Measurements from ENCODE around the gene PDCD2L.
A peak's percentile ranks its signal among the peaks of the same experiment; 100 is the strongest.
"Not testable (repeated sequence)": the region's sequence is repeated elsewhere in the genome, so short reads cannot be mapped to it uniquely, and the experiment has no call there.

The PDCD2L gene

GRCh38 chr19:34404109-34404909 is at the start of gene PDCD2L:
Gene PDCD2L, plus strand, starts transcription at chr19:34404399. Its CDS starts 32 bp downstream, at chr19:34404431.
- DNase-seq (ENCODE audit: low read depth in 2 of 2): peak; percentile 85 to 93

- no peak for DNase-seq (ENCODE audit: low read depth in 2 of 2)
Measured at GRCh38 chr19:34355201-34355600, 49.0 kb upstream of the PDCD2L start.

GRCh38 chr19:34356875-34357274 is 47.3 kb upstream of the PDCD2L start:
- no peak for DNase-seq (ENCODE audit: low read depth in 2 of 2)

GRCh38 chr19:34357431-34357830 is 46.8 kb upstream of the PDCD2L start:
- no peak for DNase-seq (ENCODE audit: low read depth in 2 of 2)

GRCh38 chr19:34359140-34359953 is 44.9 kb upstream of the PDCD2L start:
- DNase-seq (ENCODE audit: low read depth in 2 of 2): peak; percentile 96 to 99

GRCh38 chr19:34359954-34360315 is 44.3 kb upstream of the PDCD2L start:
- no peak for DNase-seq (ENCODE audit: low read depth in 2 of 2)

GRCh38 chr19:34360354-34360909 is 43.8 kb upstream of the PDCD2L start:
- DNase-seq (ENCODE audit: low read depth in 2 of 2): no peak

- no peak for DNase-seq (ENCODE audit: low read depth in 2 of 2)
Measured at GRCh38 chr19:34362679-34363069, 41.5 kb upstream of the PDCD2L start.

GRCh38 chr19:34363094-34363493 is 41.1 kb upstream of the PDCD2L start:
- no peak for DNase-seq (ENCODE audit: low read depth in 2 of 2)

GRCh38 chr19:34363930-34364329 is 40.3 kb upstream of the PDCD2L start:
- DNase-seq (ENCODE audit: low read depth in 2 of 2): no peak

- no peak for DNase-seq (ENCODE audit: low read depth in 2 of 2)
Measured at GRCh38 chr19:34364462-34364829, 39.8 kb upstream of the PDCD2L start.

- peak; percentile 59 to 60 for DNase-seq (ENCODE audit: low read depth in 2 of 2)
Measured at GRCh38 chr19:34364830-34365462, 39.3 kb upstream of the PDCD2L start, which contains the start of gene GPI. Gene GPI, plus strand, starts transcription at chr19:34365196. Its CDS starts 71 bp downstream, at chr19:34365267.

GRCh38 chr19:34365463-34366401 is 38.5 kb upstream of the PDCD2L start:
- DNase-seq (ENCODE audit: low read depth in 2 of 2): peak in 1 of 2 experiments; percentile 25

GRCh38 chr19:34366738-34367623 is 37.2 kb upstream of the PDCD2L start:
- no peak for DNase-seq (ENCODE audit: low read depth in 2 of 2)

GRCh38 chr19:34367624-34367957 is 36.6 kb upstream of the PDCD2L start:
- no peak for DNase-seq (ENCODE audit: low read depth in 2 of 2)

- DNase-seq (ENCODE audit: low read depth in 2 of 2): no peak
Measured at GRCh38 chr19:34368338-34368737, 35.9 kb upstream of the PDCD2L start.

- DNase-seq (ENCODE audit: low read depth in 2 of 2): not testable (repeated sequence)
Measured at GRCh38 chr19:34369166-34369565, 35.0 kb upstream of the PDCD2L start.

GRCh38 chr19:34370117-34370516 is 34.1 kb upstream of the PDCD2L start:
- no peak for DNase-seq (ENCODE audit: low read depth in 2 of 2)

GRCh38 chr19:34370983-34371382 is 33.2 kb upstream of the PDCD2L start:
- no peak for DNase-seq (ENCODE audit: low read depth in 2 of 2)
